Activated CD8-positive, alpha-beta T cell treated with anti-CD3 and anti-CD28 coated beads for 36 hours (primary cell): ENCODE measurements around the gene FAM221A. TPM values are rescaled to one million over a fixed set of nuclear protein-coding genes. Genes with fewer than 3 reads are reported as not detected.
A peak's percentile ranks its signal among the peaks of the same experiment; 100 is the strongest.
"Not testable (repeated sequence)": the region's sequence is repeated elsewhere in the genome, so short reads cannot be mapped to it uniquely, and the experiment has no call there.

ENCODE experiments used
- ATAC-seq: fragments of 200-7000 bp; cut with Tn5 transposase; one replicate; pipeline ENCODE4 v1.10.0; 2021; ENCODE audit warnings: mild to moderate bottlenecking, moderate library complexity
- CTCF ChIA-PET: fragments of 350-600 bp; sonication (Branson Sonifier 250); formaldehyde crosslinking; loops from one replicate; lab custom pipeline; 2021; ENCODE audit warnings: antibody characterized with exemption; lab: Charles Lee
- POLR2A ChIA-PET: fragments of 350-600 bp; sonication (Branson Sonifier 250); formaldehyde crosslinking; loops from one replicate; lab custom pipeline; 2021; ENCODE audit warnings: antibody characterized with exemption; lab: Charles Lee
- DNase-seq: peaks from one replicate; pipeline ENCODE4 v3.0.0-alpha.2; 2020
- H3K27ac Mint-ChIP-seq: one replicate; pipeline ENCODE4 v1.8.0; 2021; ENCODE audit warnings: mild to moderate bottlenecking, mixed read lengths
- H3K27me3 Mint-ChIP-seq: one replicate; pipeline ENCODE4 v1.8.0; 2021; ENCODE audit warnings: mixed read lengths
- H3K36me3 Mint-ChIP-seq: one replicate; pipeline ENCODE4 v1.8.0; 2021; ENCODE audit warnings: low read depth, mixed read lengths
- H3K4me1 Mint-ChIP-seq: one replicate; pipeline ENCODE4 v1.8.0; 2021; ENCODE audit warnings: low read depth, mixed read lengths
- H3K4me3 Mint-ChIP-seq: one replicate; pipeline ENCODE4 v1.8.0; 2021; ENCODE audit warnings: mild to moderate bottlenecking, moderate library complexity, mixed read lengths
- H3K9me3 Mint-ChIP-seq: one replicate; pipeline ENCODE4 v1.8.0; 2021; ENCODE audit warnings: mixed read lengths
- CTCF ChIP-seq: fragments of 200-600 bp; IDR thresholded peaks from one replicate; pipeline ENCODE4 v1.8.0; 2022; ENCODE audit warnings: antibody characterized with exemption, mild to moderate bottlenecking
- intact Hi-C: fragments of 100-400 bp; cut with micrococcal nuclease; formaldehyde crosslinking; loops from one replicate; pipeline ENCODE4 v1.10.0; 2022
- total RNA-seq, 2 experiments: library from RNA; stranded (reverse); gene quantifications; one replicate each; pipeline ENCODE4 v1.2.3, GENCODE V29; 2021

Gene FAM221A
- total RNA-seq, 2 experiments from 2014 or later: 7.5 to 7.7 TPM

- H3K36me3 Mint-ChIP-seq: no peaks in the 10 kb centered on the region
- ATAC-seq (no peak), DNase-seq (no peak)
- no peaks in the 10 kb centered on the region for H3K27me3 Mint-ChIP-seq
- TF ChIP-seq CTCF: no peak
- no peak overlapping the region for H3K4me3 Mint-ChIP-seq
- H3K9me3 Mint-ChIP-seq: no peaks in the 10 kb centered on the region
- H3K4me1 Mint-ChIP-seq: no peaks in the 10 kb centered on the region
- intact Hi-C loops: no loop called here
- POLR2A ChIA-PET: no interaction called here
- no peak overlapping the region for H3K27ac Mint-ChIP-seq
- CTCF ChIA-PET: no interaction called here
Observed at GRCh38 chr7:23664122-23664521, 15.9 kb upstream of the FAM221A start.

DNA sequence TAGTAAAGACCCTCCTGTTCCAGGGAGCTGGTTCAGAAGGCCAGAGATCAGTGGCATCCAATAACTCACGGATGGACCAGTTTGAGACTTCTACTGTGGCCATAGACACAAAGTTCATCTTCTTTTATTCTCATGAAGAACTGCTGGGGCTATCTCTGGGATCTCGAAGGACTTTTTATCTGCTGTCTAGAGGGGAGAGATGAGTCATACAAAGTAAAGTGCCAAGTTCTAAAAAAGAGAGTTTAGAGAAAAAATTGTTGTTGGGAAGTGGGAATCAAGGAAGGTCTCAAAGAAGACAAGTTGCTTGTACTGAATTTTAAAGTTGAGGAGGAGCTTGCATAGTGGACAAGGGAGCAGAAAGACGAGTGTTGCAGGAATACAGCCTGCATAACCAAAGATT, 8.0 kb upstream of the FAM221A start:
- Mint-ChIP-seq H3K27ac (no peak overlapping the region), H3K36me3 (no peaks in the 10 kb centered on the region), H3K9me3 (no peaks in the 10 kb centered on the region), H3K4me3 (no peak overlapping the region), H3K27me3 (peaks cover 10% of the 10 kb centered on the region), H3K4me1 (no peaks in the 10 kb centered on the region)
- CTCF ChIA-PET: interaction anchor here (0.6 to 1.6 kb wide), 3 partner anchors 25 to 301 kb away, joined by 3 to 6 read pairs (median 3); no protein-coding TSS in a partner anchor
- intact Hi-C loops: no loop called here
- TF ChIP-seq CTCF: no peak
- POLR2A ChIA-PET: interaction anchor here (1.0 kb wide), 1 partner anchor 22 kb away, joined by 3 read pairs; no protein-coding TSS in a partner anchor
- DNase-seq (no peak), ATAC-seq (no peak)

DNA sequence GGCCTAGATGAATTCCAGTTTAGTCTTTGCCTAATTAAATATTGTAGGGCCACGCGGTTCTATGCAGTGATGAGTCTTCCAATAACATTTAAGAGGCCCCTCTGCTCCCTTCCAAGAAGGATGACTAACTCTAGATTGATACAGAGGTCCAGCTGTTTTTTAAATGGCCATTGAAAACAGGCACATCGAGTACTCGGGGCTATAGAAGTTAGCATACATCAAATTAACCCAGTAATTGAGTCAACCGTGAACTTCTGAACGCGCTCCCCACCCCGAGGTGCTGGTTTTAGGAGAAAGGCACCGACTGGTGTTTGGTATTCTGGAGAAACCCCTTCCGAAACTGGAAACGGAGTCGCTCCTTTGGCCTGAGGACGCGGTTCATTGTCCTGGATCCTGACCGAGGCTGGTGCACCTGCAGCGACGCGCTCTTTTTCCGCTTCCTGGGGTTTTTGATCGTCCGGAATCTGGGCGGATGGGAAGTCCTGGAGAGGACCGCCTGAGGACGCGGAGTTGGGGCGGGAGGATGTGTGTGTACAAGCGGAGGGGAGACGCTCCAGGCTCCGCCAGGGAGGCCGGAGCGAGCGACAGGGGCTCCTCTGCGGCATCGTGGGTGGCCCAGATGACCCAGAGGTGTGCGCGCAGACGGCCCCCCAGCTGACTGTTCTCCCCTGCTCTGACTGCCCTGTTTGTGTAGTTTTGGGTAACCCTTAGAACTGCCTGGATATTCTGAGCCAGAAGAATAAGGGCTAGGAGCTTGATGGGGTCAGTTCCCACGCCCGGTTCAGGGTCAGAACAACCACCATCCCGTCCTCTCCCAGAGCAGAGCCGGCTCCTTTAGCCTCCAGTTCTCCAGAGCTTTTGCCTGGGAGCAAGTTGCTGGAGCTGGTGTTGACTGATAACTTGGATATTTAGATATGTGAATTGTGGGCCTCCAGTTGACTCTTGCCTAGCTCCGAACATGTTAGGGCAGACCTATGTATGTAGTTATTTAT, 711 bp downstream of the FAM221A start:
- peak overlapping the region; percentile 85 for H3K4me3 Mint-ChIP-seq
- no peaks in the 10 kb centered on the region for H3K9me3 Mint-ChIP-seq
- H3K36me3 Mint-ChIP-seq: peaks cover 3% of the 10 kb centered on the region

DNA sequence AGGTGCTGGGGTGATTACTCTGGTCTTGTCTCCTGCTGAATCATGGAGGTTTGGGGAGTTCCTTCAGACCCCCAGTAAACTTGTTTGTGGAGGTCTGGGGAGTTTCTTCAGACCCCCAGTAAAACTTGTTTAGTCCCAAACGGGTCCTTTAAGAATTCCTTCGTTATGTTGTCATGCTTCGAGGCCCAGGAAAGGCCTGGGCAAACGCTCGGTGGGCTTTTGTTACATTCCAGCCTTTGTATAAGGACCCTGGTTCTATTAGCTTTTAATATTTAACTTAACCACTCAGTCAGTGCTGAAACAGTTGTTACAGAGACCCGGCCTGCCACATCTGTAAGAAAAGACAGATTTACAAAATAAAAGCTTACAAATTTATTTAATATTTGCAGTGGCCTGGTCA, 4.0 kb downstream of the FAM221A start:
- DNase-seq, H3K27me3 Mint-ChIP-seq, H3K9me3 Mint-ChIP-seq, H3K27ac Mint-ChIP-seq, H3K36me3 Mint-ChIP-seq, ATAC-seq, intact Hi-C loops, H3K4me3 Mint-ChIP-seq: not testable (repeated sequence)
- CTCF ChIA-PET: interaction anchor here (0.9 to 12.7 kb wide), 6 partner anchors 10 to 411 kb away, joined by 3 to 84 read pairs (median 7); no protein-coding TSS in a partner anchor
- H3K4me1 Mint-ChIP-seq: peaks cover 15% of the 10 kb centered on the region
- POLR2A ChIA-PET: interaction anchor here (0.6 kb wide), 1 partner anchor 49 kb away, joined by 3 read pairs; no protein-coding TSS in a partner anchor

More for the DNA sequence above, 711 bp downstream of the FAM221A start:
- ChIA-PET CTCF (interaction anchor here (0.9 to 12.7 kb wide), 8 partner anchors 11 to 134 kb away, joined by 3 to 84 read pairs (median 4); no protein-coding TSS in a partner anchor), POLR2A (interaction anchor here (1.0 to 1.5 kb wide), 2 partner anchors 10 to 110 kb away, joined by 3 to 4 read pairs; no protein-coding TSS in a partner anchor)
- intact Hi-C loops: no loop called here
- DNase-seq (peak; percentile 57), ATAC-seq (peak; percentile 56)
- TF ChIP-seq CTCF: no peak
- peaks cover 16% of the 10 kb centered on the region for H3K4me1 Mint-ChIP-seq
- no peaks in the 10 kb centered on the region for H3K27me3 Mint-ChIP-seq
- H3K27ac Mint-ChIP-seq: peak overlapping the region; percentile 75

- H3K4me3 Mint-ChIP-seq: no peak overlapping the region
Observed at GRCh38 chr7:23685731-23686130, 5.7 kb downstream of the FAM221A start.

More at GRCh38 chr7:23685731-23686130, 5.7 kb downstream of the FAM221A start:
- H3K27ac Mint-ChIP-seq: no peak overlapping the region
- POLR2A ChIA-PET: no interaction called here
- ATAC-seq (no peak), DNase-seq (no peak)
- H3K27me3 Mint-ChIP-seq: no peaks in the 10 kb centered on the region
- no peaks in the 10 kb centered on the region for H3K9me3 Mint-ChIP-seq
- H3K4me1 Mint-ChIP-seq: peaks cover 5% of the 10 kb centered on the region
- intact Hi-C loops: no loop called here
- CTCF ChIA-PET: interaction anchor here (2.5 to 12.7 kb wide), 3 partner anchors 12 to 139 kb away, joined by 10 to 84 read pairs (median 13); no protein-coding TSS in a partner anchor
- TF ChIP-seq CTCF: no peak
- peaks cover 2% of the 10 kb centered on the region for H3K36me3 Mint-ChIP-seq
